HG03439 (cell line): ENCODE data around the gene PNLIPRP2.

ENCODE experiments used
- ATAC-seq: cut with Tn5 transposase; IDR thresholded peaks from one replicate; pipeline ENCODE4 v1.9.1; 2021; ENCODE audit warnings: mild to moderate bottlenecking, moderate library complexity; ENCODE audit not compliant: unreplicated experiment

PNLIPRP2 gene

GRCh38 chr10:116612107-116612769 is 8.5 kb upstream of the PNLIPRP2 start:
- no peak for ATAC-seq

- ATAC-seq, result no peak
Observed at GRCh38 chr10:116613471-116613870, 7.3 kb upstream of the PNLIPRP2 start.

GRCh38 chr10:116614796-116615195 is 6.0 kb upstream of the PNLIPRP2 start:
- no peak for ATAC-seq

- no peak for ATAC-seq
Observed at GRCh38 chr10:116615199-116615776, 5.5 kb upstream of the PNLIPRP2 start.

- no peak for ATAC-seq
Observed at GRCh38 chr10:116621476-116621875, 723 bp downstream of the PNLIPRP2 start.

GRCh38 chr10:116621934-116622655 is 1.3 kb downstream of the PNLIPRP2 start:
- no peak for ATAC-seq

GRCh38 chr10:116625845-116626244 is 5.1 kb downstream of the PNLIPRP2 start:
- ATAC-seq, result no peak

GRCh38 chr10:116626815-116627214 is 6.1 kb downstream of the PNLIPRP2 start:
- ATAC-seq, result no peak

GRCh38 chr10:116627386-116627933 is 6.7 kb downstream of the PNLIPRP2 start:
- no peak for ATAC-seq

- ATAC-seq, result no peak
Observed at GRCh38 chr10:116629340-116629739, 8.6 kb downstream of the PNLIPRP2 start.

- no peak for ATAC-seq
Observed at GRCh38 chr10:116630020-116630419, 9.3 kb downstream of the PNLIPRP2 start.

- no peak for ATAC-seq
Observed at GRCh38 chr10:116631871-116632295, 11.1 kb downstream of the PNLIPRP2 start.

- no peak for ATAC-seq
Observed at GRCh38 chr10:116632596-116633215, 12.0 kb downstream of the PNLIPRP2 start.

GRCh38 chr10:116633216-116633600 is 12.5 kb downstream of the PNLIPRP2 start:
- ATAC-seq, result no peak

- no peak for ATAC-seq
Observed at GRCh38 chr10:116634126-116634975, 13.6 kb downstream of the PNLIPRP2 start.

- no peak for ATAC-seq
Observed at GRCh38 chr10:116636385-116636784, 15.6 kb downstream of the PNLIPRP2 start.

GRCh38 chr10:116636976-116637375 is 16.2 kb downstream of the PNLIPRP2 start:
- ATAC-seq, result no peak

GRCh38 chr10:116637830-116638229 is 17.1 kb downstream of the PNLIPRP2 start:
- no peak for ATAC-seq

GRCh38 chr10:116646502-116646901 is 25.7 kb downstream of the PNLIPRP2 start:
- ATAC-seq, result no peak

- ATAC-seq, result no peak
Observed at GRCh38 chr10:116648903-116649302, 28.1 kb downstream of the PNLIPRP2 start.
